ENCODE measurements around the gene PRKRA. TPM values are rescaled to one million over a fixed set of nuclear protein-coding genes. Genes with fewer than 3 reads are reported as not detected.
"Not testable (repeated sequence)": the region's sequence is repeated elsewhere in the genome, so short reads cannot be mapped to it uniquely, and the experiment has no call there.

PRKRA gene
- total RNA-seq, 1 donor from 2014 or later: 50.7 TPM

DNA sequence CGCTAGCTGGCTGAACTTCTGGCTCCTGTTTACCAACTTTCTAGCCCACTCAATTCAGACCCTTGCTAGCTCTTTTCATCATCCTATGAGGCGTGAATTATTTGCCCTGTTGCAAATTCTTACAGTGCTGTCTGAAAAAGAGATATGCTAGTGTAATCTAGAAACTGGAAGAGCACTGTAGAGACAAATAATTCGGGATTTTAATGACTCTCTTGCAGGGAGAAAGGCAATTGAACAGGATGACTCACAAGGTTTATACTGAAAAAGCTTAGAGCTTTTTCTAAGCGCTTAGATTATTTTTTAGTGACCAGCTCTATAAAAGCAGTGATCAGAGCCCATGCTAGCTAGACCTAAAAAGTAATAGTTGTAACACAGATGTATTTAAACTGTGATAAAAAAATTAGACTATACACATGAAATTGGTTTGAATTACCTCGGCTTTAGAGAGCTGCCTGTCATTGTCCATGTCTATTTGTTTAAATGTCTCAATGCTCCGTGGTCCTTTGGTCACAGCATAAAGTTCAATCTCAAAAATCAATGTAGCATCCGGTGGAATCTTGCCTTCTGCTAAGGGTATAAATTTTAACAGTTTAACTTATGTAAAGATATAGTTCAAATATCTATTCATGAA, 18.4 kb upstream of the PRKRA start:
- intact Hi-C loops (cut with micrococcal nuclease): no loop called here

DNA sequence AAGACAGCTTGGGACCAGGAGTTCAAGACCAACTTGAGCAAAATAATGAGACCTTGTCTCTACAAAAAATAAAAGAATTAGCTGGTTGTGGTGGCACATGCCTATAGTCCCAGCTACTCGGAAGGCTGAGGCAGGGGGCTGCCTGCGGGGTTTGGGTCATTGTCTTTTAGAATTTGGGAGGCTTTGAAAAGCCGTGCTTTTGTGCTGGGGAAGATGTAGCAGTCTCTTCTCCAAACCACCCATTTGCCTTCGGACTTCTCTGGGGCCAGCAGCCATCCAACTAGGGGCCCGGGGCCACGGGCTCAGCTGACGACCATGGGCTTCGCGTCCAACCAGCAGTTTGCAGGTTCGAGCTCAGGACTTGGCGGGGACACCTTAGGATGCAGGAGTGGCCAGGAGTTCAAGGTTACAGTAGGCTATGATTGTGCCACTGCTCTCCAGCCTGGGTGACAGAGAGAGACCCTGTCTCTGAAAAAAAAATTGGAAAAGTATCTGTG, 6.5 kb upstream of the PRKRA start:
- intact Hi-C loops (cut with micrococcal nuclease): no loop called here

DNA sequence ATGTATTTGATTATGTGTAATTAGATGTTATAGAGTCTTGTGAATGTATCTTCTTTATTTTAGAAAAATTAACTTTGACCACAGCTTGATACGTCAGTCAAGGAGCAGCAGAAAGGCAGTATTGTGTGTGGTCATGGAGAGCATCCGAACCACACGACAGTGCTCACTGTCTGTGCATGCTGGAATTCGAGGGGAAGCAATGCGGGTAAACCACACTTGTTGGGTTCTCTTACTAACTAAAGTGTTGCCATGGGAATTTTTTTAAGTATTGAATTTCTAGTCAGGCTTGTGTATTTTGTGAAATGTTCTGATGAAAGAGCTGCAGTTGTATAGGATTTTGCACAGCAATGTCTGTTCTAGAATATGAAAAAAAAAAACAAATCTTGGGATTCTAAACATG, 5.0 kb upstream of the PRKRA start:
- intact Hi-C loops (cut with micrococcal nuclease): no loop called here

DNA sequence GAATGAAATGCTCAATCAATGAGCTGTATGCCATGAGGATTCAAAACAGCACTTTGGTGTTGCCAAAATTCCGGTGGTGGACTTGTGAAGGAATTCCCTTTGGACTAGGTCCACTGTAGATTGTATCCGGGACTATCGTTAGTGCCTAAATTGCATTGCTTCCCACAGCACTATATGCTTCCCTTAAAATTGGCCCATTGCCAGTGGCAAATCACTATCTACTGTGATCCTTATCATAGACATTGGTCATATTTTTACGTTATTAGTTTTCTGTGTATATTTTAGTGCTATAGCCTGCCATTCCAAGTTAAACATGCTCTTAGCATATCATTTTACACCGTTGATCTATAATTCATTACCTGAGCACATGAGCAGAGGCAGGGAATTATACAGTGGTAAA, 1.9 kb upstream of the PRKRA start:
- intact Hi-C loops (cut with micrococcal nuclease): no loop called here

DNA sequence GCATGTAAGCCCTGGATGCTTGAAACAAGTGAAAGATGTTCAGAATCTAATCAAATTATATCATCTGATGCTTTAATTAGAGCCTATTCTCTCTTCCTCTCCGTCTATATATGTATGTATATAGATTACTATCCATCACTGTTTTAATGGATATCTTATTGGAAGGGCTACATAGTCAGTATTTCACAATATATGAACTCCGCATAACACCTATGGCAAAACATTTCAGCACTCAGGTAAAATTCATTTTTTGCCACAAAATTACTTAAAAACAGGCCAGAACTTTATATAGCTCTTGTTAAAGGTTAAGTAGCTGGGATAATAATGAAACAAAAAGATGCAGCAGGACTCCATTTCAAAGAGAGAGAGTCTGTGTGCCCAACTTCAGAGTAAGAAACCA, 1.4 kb upstream of the PRKRA start:
- intact Hi-C loops (cut with micrococcal nuclease): no loop called here

DNA sequence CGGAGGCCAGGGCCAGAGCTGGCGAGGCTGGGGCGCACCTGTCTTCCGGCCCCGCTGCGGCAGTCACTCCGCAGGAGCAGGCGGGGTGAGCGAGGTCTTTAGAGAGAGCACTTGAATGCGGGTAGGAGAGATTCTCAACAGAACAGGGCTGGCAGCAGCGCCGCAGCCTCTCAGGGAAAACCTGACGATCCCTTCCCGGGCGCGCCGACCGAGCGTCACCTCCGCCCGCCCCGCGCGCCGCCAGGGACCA, 526 bp downstream of the PRKRA start:
- intact Hi-C loops (cut with micrococcal nuclease): loop anchor here (1.0 to 2.0 kb wide), 5 partner anchors 36 to 1556 kb away; partner anchors contain the start of genes CWC22, OSBPL6 and RBM45

DNA sequence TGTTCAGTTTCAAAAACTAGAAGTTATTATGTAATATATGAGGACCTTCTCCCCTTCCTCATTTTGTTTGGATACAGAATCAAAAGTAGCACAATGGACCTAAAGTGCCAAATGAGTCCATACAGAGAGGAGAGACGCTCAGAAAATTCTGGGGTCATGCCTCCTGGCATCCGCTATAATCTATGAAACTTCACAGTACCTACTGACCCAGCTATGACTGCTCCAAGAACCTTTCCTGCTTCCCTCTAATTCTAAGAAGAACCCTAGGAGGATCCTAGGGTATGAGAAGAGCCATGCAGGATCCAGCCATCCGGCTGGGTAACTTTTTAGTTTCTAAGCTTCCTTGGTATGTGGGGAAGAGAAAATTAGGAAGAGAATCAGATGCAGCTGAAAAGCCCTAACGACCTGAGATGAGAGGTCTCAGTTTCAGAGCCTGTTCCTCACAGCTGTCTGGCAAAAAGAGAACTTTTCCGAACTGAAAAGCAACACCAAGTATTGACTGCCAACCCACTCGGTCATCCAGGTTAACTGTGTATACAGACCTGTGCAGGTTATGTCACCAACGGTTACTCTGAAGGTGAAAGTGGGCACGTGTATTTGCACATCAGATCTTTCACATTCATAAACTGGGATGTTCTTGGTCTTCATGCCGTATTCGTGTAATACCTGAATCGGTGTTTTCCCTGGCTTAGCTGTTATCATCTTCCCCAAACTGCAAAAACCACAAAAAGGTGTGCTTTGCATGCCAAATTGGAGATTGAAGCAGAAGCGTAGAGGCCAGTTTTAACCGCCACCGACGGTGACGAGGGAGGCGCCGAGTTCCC, 1.1 kb downstream of the PRKRA start:
- intact Hi-C loops (cut with micrococcal nuclease): loop anchor here (1.0 to 2.0 kb wide), 5 partner anchors 36 to 1557 kb away; partner anchors contain the start of genes CWC22, OSBPL6 and RBM45

DNA sequence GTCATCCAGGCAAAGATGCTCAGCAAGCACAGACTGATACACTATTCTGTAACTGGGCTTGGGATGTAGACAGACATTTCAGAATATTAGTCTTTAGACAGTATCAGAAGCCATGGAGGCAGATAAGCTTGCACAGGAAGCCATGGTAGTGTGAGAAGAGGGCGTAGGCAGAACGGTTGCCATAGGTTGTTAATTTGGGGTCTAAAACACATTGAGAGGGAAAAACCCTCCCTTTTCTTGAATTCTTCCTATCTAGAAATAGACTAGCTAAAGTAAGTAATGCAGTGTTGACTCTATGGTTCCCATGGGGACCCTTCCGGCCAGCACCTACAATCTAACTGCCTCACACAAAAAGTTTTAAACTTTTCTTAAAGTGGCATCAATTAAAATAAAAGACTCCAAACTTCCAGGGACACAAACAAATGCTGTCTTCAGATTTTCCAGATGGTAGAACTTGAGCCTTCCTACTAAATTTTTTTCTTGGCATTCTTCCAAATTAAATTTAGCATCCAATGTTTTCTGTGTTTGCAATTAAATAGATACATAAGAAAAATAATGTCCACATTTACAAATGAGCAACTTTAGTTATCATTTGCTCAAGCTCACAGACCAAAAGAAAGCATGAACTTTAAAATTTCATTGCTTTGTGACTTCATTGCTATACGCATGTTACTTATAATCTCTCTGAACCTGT, 1.9 kb downstream of the PRKRA start:
- intact Hi-C loops (cut with micrococcal nuclease): no loop called here

DNA sequence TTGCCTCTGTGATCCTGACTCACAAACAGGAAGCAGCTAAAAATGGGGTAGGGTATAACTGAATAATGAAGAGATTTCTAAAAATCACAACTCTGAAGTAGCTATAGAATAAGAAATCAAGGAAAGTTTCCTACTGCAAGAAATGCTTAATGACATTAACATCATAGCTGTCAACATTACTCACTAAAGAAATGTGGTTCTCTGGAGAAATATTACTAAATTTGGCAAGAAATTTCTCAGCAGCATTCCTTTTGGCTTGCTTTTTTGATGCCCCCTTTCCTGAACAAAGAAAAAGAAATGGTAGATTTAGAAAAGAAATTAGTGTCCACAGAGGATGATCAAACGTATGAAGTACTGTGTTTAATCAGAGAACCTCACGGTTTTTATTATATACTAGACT, 9.5 kb downstream of the PRKRA start:
- intact Hi-C loops (cut with micrococcal nuclease): no loop called here

DNA sequence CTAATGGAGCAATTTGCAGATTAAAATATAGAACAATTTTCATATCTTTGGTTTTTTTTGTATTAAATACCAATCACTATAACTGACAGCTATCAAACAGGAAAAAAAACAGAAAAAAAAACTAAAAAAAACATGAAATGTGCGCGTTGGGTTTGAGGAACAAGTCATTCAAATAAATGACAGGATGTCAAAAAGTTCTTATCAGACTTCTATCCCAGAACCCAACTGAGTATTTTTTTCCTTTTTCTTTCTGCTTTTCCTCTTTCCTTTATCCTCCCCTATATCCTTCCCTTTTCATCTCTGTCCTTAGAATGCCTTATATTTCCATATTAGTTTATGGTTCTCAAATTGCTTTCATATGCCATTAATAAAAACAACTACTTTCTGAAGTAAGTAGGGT, 14.3 kb downstream of the PRKRA start:
- intact Hi-C loops (cut with micrococcal nuclease): no loop called here

DNA sequence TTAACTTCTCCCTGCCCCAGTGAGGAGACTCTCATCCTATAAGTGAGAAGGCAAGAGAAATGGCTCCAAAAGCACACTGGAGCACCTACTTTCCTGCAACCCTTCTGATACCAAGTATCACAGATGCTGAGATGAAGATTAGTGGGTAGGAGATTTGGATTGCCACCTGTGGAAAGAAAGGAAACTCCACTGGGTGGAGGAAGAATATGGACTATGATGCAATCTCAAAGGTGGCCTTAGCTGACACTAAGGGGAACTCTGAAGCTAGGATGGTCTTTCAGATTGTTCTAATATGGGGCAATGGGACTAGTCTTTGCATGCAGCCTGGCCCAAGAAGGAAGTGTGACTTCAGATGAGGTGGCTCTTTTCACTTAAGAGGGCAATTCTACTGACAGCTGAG, 21.6 kb downstream of the PRKRA start:
- intact Hi-C loops (cut with micrococcal nuclease): no loop called here

DNA sequence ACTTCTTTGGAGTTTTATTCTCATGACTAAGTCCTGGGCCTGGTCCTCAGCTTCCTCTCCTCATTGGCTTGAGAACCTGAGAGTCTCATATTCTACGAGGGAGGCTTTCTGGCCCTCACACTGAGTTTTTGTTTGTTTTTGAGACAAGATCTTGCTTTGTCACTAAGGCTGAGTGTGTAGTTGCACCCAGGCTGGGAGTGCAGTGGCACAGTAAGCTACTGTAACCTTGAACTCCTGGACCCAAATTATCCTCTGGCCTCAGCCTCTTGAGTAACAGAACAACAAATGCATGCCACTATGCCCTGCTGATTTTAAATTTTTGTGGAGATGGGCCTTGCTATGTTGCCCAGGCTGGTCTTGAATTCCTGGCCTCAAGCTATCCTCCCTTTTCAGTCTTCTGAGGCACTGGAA, 22.6 kb downstream of the PRKRA start:
- intact Hi-C loops (cut with micrococcal nuclease): no loop called here

DNA sequence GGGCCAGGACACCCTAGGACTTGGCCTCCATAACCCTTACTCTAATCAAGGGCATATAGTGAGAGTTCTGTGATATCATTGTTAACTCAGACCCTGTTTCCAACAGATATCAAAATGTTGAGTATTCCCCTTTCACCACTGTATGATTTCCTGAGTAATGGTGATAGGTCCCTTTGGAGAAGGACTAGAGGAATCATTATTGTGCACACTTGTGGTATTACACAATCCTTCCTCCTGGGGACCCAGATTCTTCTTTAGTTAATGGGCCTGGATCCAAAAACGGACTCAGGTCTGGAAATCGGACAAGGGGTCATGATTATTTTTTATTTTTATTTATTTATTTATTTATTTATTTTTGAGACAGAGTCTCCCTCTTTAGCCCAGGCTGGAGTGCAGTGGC, 23.5 kb downstream of the PRKRA start:
- intact Hi-C loops (cut with micrococcal nuclease): no loop called here

DNA sequence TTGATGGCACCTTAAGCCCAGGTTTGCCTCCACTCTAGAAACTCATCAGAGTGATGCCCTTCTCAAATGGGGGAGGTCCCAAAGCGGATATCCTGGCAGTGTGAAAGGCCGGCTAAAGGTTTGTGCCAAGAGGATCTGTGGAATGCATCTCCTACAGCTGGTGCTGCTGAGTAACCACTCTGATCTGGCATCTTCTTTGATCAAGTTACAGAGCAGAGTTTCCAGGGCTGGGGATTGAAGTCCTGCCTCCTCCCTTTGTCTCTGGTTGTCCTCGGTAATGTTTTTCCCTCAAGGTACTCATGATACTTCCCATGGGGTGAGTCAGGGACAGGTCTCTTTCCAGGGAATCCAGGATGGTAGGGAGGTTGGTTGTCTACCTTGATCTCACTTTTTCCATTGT, 24.6 kb downstream of the PRKRA start:
- intact Hi-C loops (cut with micrococcal nuclease): no loop called here

DNA sequence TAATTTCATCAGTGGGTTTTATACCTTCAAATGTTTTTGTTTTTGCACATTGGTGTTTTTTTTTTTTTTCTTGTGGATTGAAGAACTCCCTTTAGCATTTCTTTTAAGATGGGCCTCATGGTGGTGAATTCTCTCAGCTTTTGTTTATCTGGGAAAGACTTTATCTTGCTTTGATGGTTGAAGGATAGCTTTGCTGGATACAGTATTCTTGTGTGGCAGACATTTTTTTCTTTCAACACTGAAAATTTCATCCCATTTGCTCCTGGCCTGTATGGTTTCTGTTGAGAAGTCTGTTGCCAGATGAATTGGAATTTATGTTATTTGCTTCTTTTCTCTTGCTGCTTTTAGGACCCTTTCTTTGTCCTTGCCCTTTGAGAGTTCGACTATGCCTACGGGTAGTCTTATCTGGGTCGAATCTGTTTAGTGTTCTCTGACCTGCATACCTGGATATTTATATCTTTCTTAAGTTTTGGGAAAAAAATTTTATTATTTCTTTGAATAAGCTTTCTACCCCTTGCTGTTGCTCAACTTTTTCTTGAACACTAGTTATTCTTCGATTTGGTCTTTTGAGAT, 25.6 kb downstream of the PRKRA start:
- intact Hi-C loops (cut with micrococcal nuclease): no loop called here

DNA sequence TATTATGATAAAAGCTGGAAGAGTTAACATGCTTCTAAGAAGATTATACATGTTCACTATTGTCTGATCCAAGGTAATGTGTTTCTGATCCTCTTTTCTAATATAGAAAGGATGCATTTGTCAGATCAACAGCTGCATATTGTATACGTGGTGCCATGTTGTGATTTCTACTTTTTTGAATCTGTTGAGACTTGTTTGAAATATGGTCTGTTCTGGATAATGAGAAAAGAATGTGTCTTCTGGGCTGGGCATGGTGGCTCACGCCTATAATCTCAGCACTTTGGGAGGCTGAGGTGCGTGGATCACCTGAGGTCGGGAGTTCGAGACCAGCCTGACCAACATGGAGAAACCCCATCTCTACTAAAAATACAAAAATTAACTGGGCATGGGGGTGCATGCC, 27.2 kb downstream of the PRKRA start:
- intact Hi-C loops (cut with micrococcal nuclease): not testable (repeated sequence)

DNA sequence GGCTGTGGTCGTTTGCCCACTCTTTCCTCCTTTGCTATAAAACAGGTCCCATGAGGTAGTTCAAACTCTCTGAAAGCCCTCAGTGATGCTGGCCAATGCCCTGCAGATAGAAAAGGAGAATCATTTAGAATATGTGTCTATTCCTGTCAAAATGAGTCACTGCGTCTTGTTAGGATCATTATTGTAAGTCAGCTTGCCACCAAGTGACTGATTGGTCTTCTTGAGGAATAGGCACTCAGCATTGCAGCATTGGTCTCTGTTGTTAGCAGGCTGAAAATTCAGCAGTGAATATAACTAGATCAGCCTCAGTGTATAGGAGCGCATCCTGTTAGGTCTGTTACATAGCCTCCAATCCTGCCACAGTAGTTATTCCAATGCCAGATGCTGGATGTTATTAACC, 28.9 kb downstream of the PRKRA start:
- intact Hi-C loops (cut with micrococcal nuclease): no loop called here

DNA sequence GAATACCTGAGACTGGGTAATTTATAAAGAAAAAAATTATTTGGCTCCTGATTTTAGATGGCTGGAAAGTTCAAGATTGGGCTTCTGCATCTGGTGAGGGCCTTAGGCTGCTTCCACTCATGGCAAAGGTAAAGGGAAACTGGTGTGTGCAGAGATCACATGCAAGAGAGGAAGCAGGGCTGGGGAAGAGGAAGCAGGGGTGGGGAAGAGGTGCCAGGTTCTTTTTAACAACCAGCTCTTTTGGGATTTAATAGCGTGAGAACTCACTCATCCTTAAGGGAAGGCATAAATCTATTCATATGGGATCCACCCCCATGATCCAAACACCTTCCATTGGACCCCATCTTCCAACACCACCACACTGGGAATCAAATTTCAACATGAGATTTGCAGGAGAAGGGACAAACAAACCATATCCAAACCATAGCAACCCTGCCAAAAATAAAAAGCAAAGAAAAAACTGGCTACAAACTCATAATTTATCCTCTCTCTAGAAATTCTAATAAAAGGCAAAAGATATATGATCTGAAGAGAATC, 30.4 kb downstream of the PRKRA start:
- intact Hi-C loops (cut with micrococcal nuclease): no loop called here

DNA sequence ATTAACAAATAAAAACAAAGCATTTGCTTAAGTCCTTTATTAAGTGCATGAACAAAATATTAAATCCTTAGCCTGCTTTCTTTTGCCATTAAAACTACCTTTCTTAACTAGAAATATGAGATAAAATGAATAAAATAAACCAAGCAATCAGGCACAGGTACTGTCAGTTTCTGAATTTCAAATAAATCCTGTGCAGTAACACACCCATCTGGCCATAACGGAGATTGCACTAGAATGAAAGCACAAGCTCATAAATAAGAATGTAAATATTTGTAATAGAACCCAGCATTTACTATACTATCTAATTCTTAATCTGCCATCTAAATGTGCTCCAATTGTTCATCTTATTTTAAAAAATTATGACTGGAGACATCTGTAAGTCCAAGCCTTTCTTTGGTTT, 31.9 kb downstream of the PRKRA start:
- intact Hi-C loops (cut with micrococcal nuclease): no loop called here

DNA sequence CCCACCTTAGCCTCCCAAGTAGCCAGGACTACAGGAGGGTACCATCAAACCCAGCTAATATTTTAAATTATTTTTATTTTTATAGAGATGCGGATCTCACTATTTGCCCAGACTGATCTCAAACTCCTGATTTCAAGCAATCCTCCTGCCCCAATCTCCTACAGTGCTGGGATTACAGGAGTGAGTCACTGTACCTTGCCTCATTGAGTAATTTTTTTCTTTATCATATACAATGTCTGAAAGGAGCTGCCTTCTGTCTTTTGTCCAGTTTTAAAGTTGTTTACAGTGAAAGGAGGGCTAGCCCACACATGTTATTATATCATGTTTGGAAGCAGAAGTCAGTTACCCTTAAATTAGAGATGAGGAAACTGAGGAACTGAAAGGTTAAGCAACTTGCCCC, 32.5 kb downstream of the PRKRA start:
- intact Hi-C loops (cut with micrococcal nuclease): no loop called here

DNA sequence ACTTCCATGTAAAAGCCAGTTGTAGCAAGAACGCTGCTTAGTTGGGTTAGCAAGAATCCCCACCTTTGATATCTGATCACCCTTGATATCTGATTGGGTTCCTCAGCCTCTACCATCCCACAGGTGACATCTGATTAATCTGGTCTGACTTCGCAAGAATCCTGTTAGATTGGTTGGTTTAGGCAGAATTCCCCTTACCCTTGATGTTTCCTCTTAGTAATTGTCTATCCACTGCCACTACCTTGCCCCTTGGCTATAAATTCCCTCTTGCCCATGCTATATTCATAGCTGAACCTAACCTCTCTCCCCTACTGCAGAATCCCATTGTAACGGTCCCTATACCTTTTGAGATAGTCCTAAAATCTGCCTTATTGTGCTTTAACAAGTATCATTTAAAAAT, 33.1 kb downstream of the PRKRA start:
- intact Hi-C loops (cut with micrococcal nuclease): no loop called here

DNA sequence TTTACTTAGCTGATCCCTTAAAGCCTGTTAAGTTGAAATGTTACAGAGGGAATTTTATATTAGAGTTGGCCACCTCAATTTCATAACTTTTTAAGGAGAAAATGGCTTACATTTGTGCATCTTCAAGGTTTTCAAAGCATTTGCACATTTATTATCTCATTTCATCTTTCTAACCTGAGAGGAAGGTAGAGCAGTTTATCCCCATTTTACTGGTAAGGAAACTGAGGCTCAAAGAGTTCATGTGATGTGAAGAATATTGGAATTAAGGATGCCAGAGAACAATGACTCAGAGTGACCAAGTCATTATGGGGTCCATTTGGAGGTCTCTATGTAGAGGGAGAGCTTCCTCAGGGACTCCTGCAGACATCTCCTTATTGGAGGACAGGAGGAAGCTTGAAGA, 35.0 kb downstream of the PRKRA start:
- intact Hi-C loops (cut with micrococcal nuclease): loop anchor here (2.0 kb wide), 1 partner anchor 221 kb away; the partner anchor contains the start of gene OSBPL6

Data from T-helper 2 cell treated with Interferon-gamma antibody and Interleukin-4, amounts not matched to agents 100 ng/mL and 5 ng/mL, for 36 hours (primary cell).